Stimulated activated CD4-positive, alpha-beta T cell treated with anti-CD3 and anti-CD28 coated beads, Interleukin-12 subunit alpha, Interleukin-12 subunit beta, amount 100 ng/mL, for 24 hours (primary cell): Measurements from ENCODE around the gene ARRDC4.

ENCODE experiments used
- DNase-seq, 2 experiments: peaks; one replicate each; pipeline ENCODE4 v3.0.0-alpha.2; 2020; ENCODE audit warnings: low read depth in 2 of 2

ARRDC4 gene

DNA sequence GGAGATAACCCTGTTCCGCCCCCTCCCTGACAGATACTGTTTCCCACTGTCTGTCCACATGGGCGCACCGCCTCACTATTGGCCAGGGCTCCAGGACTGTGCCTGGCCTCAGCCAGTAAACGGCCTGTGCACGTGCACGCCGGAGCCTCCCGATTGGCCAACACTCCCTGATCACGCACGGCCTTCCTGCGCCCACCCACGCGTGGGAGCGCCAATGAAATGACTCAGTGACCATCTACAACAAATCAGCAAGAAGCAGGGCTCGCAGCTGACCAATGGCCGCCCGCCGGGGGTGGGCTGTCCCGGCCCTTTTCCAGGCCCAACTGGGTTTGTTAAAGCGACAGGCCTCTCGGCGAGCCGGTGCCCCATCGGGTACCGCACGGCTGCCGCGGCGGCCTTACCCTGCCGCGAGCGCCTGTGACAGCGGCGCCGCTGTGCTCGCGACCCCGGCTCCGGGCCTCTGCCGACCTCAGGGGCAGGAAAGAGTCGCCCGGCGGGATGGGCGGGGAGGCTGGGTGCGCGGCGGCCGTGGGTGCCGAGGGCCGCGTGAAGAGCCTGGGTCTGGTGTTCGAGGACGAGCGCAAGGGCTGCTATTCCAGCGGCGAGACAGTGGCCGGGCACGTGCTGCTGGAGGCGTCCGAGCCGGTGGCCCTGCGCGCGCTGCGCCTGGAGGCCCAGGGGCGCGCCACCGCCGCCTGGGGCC lies at the start of gene ARRDC4:
Gene ARRDC4, plus strand, starts transcription at position 340 of the 703 bp plus-strand sequence. Its CDS starts 159 bp downstream, at position 499.
- DNase-seq, result peak; percentile 95 to 97

GRCh38 chr15:97914711-97915110 lies 45.8 kb upstream of the ARRDC4 start:
- DNase-seq, result no peak

DNA sequence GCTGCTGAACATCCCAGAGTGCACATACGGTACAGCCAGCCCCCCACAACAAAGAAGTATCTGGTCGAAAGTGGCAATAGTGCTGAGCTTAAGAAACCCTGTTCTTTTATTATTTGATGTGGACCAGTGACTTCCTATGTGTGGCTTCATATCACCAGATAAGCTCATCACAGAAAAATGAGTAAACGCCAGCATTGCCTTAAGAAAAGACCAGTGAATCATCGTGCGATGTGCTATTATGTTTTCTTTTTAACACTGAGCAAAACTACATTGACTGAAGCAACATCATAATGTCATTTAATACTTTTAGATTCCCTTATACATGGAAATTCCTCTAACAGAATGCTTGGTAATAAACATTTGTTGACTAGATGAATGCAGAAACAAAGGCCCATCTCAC lies 45.2 kb upstream of the ARRDC4 start:
- no peak for DNase-seq

- DNase-seq, result no peak
These were observed 39.1 kb upstream of the ARRDC4 start for GRCh38 chr15:97921296-97921865.

- no peak for DNase-seq
These were observed 30.9 kb upstream of the ARRDC4 start for GRCh38 chr15:97929456-97930229.

DNA sequence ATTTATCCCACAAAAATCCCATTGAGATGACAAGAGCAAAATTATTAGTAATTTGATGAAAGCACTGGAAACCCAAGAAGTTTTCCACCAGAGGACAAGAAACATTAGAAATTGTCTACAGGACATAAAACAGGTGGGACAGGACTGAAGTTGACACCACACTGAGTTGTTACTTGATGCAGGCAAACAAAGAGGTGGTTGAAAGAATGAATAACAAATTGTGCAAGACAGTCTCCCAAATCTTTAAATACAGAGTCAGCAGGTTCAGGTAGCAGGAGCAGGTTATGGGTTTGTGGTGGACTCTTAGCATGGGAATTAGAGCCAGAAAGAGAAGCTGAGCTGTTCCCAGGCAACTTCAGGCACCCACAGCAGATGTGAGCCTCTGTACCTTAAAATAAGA lies 30.3 kb upstream of the ARRDC4 start:
- DNase-seq, result no peak

DNA sequence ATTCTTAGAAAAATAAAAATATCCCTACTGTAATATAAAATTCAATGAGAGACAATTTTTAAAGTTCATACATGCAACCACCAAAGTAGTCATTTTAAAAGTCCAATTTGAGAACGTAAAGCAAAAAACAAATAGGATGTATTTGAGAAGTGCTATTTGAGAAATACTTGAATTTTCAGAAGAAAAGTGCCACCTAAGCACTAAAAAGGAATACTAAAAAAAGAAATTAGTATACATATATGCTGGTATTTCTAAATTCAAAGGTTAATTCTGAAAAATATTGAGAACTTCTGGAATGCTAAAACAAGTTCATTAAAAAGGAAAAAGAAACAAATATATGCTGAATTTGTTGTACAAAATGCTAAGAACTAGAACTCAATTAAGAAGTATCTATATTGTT lies 29.2 kb upstream of the ARRDC4 start:
- no peak for DNase-seq

DNA sequence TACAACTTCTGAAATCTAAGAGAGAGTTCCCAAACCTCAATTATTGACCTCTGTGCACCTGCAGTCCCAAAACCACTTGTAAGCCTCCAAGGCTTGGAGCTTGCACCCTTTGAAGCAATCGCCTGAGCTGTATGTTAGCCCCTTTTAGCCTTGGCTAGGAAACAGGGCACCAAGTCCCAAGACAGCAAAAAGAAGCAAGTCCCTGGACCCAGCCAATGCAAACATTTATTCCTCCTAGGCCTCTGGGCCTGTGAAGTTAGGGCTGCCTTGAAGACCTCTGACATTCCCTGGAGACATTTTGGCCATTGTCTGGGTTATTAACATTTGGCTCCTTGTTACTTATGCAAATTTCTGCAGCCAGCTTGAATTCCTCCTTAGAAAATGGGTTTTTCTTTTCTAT lies 26.9 kb upstream of the ARRDC4 start:
- no peak for DNase-seq

GRCh38 chr15:97940993-97941392 lies 19.5 kb upstream of the ARRDC4 start:
- DNase-seq, result no peak

- DNase-seq, result no peak
These were observed 18.9 kb upstream of the ARRDC4 start for GRCh38 chr15:97941572-97941971.

DNA sequence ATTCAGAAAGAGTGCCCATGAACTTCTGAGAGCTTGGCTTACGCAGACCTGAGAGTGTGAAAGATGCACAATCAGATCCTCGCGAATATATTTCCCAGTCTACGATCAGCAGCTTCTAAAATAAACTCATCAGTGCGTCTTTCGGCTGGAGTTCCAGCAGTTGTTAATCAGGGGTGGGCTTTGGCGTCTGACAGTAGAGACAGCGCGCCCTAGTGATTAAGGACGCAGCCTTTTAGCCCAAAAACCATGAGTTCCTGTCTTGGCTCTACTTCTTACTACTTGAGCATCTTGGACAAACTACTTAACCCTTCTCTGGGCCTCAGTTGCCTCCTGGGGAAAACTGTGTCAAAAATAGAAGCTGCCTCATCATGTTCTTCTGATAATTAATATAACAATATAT lies 15.8 kb upstream of the ARRDC4 start:
- no peak for DNase-seq

- DNase-seq, result no peak
These were observed 12.8 kb upstream of the ARRDC4 start for GRCh38 chr15:97947465-97948260.

DNA sequence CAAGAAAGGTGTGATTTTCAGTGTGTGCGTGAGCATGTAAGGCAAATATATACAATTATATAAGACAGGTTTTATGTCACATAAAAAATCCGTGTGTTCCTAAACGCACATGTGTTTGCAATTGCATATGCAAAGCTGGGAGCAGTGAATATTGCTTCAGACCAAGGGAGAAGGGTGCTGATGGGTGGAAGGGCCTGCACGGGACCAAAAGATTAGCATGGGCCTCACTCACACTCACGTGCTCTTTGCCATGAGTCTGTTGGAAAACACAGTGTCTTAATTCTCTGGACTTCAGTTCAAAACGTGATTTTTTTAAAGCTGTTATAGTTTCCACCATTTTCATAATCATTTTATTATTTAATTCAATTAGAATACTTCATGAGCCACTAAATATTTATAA lies 7.2 kb upstream of the ARRDC4 start:
- no peak for DNase-seq

GRCh38 chr15:97953748-97954147 lies 6.8 kb upstream of the ARRDC4 start:
- no peak for DNase-seq

- DNase-seq, result no peak
These were observed 5.5 kb upstream of the ARRDC4 start for GRCh38 chr15:97955035-97955434.

DNA sequence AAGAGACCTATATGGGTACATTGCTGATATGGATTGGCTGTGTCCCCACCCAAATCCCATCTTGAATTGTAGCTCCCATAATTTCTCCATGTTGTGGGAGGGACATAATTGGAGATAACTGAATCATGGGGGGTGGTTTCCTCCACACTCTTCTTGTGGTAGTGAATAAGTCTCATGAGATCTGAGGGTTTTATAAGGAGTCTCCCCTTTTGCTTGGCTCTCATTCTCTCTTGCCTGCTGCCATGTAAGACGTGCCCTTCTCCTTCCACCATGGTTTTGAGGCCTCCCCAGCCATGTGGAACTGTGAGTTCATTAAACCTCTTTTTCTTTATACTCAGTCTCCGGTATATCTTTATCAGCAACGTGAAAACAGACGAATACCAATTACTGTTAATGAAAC lies 5.0 kb upstream of the ARRDC4 start:
- DNase-seq, result no peak

- DNase-seq, result no peak
These were observed 659 bp upstream of the ARRDC4 start for GRCh38 chr15:97959724-97960363.

DNA sequence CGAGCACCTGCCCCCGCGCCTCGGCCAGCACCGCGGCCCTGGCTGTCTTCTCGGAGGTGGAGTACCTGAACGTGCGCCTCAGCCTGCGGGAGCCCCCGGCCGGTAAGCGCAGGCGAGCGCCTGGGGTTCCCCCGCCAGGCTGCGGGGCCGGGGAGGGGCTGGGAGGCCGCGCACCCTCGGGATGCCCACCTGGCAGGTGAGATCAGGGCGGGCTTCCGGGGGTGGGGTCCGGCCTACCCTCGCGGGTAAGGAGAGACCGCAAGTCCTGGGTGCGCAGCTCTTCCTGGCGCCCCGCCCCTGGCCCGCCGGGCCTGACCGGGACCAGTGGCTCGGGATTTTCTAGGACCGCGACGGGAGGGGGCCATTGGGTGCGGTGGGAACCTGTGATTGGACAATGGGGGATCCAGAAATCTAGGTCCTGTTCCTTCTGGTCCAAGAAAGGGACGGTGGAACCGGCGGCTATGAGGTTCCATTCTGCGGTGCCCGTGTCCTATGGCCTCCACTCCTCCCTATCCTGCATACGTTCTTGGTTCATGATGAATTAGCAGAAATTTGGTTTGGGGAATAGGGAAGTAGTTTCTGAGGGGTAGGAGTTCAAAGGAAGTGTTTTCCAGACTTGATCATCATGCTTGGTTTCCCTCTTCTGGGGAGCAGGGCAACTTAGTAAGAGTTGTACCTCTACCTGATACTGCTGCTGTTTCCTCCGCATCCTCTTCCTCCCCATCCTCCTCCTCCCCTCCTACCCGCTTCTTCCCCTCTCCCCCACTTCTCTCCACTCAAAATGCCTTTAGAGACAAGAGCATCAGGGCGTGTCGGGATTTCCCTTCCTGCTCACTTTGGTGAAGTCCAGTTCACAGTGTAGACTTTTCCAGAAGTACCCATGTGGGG lies 808 bp downstream of the ARRDC4 start:
- no peak for DNase-seq

- no peak for DNase-seq
These were observed 1.8 kb downstream of the ARRDC4 start for GRCh38 chr15:97962263-97962662.

DNA sequence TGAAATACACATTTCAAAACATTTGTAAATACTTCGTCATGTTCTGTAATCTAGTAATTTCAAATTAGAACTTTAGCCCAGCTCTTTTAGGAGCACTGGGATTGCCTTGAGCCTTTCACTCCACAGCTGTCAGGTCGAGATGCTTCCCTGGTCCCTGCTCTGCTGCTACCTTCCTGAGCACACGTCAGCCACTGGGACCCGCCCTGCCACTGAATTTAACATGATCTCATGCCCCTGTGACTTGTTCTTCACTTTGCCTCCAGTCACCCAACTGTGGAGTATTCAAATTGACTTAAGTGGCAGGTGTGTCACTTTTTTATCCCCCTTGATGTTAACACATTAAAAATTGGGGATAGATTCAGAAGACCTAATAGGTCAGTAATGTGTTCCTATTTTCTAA lies 3.3 kb downstream of the ARRDC4 start:
- no peak for DNase-seq

GRCh38 chr15:97966246-97966645 lies 5.7 kb downstream of the ARRDC4 start:
- DNase-seq, result no peak
